GM12878 (cell line): ENCODE measurements around the gene HERC5. TPM values are rescaled to one million over a fixed set of nuclear protein-coding genes. Genes with fewer than 3 reads are reported as not detected.

Source experiments
- ATAC-seq: fragments of 200-7000 bp; cut with Tn5 transposase; 3 replicates; pipeline ENCODE4 v1.9.1; 2020; ENCODE audit warnings: mild to moderate bottlenecking, moderate library complexity
- BruUV-seq: library from RNA; stranded (reverse); fragments of 400-500 nt; replicated peaks from 2 replicates; lab custom pipeline; 2021; lab: Mats Ljungman, UMichigan
- CTCF ChIA-PET: fragments of 300-600 bp; sonication (Branson Sonifier 250); formaldehyde crosslinking; extraction: SDS; loops from one replicate; lab custom pipeline; 2021; ENCODE audit warnings: inconsistent platforms; lab: Yijun Ruan, JAX
- POLR2A ChIA-PET: fragments of 350-600 bp; formaldehyde crosslinking; extraction: SDS; loops from one replicate; lab custom pipeline; 2021; ENCODE audit warnings: inconsistent platforms; lab: Charles Lee
- RAD21 ChIA-PET: fragments of 300-600 bp; sonication (Branson Sonifier 250); formaldehyde crosslinking; loops from one replicate; lab custom pipeline; 2023; ENCODE audit warnings: antibody characterized with exemption; ENCODE audit not compliant: unreplicated experiment; lab: Charles Lee
- SMC1A ChIA-PET: fragments of 300-600 bp; sonication (Branson Sonifier 250); formaldehyde crosslinking; loops from one replicate; lab custom pipeline; 2023; ENCODE audit not compliant: unreplicated experiment, uncharacterized antibody; lab: Charles Lee
- DNase-seq: peaks from one replicate; pipeline ENCODE4 v3.0.0-alpha.2; 2011; ENCODE audit warnings: low read depth, low spot score
- FAIRE-seq: peaks from 3 replicates; lab custom pipeline; 2011; peaks lifted over from hg19 to GRCh38; lab: Jason Lieb, UNC
- H2AFZ ChIP-seq: 2 replicates; pipeline ENCODE4 v1.6.0; 2011; ENCODE audit warnings: low read depth, low read length, control low read depth; ENCODE audit not compliant: control insufficient read depth
- H3K27ac ChIP-seq: 2 replicates; pipeline ENCODE4 v1.5.1; 2011; ENCODE audit warnings: control low read depth; ENCODE audit not compliant: control insufficient read depth, insufficient read depth
- H3K27me3 ChIP-seq, 2 experiments: replicated peaks in 1 of 2; 2 replicates each; pipeline versions ENCODE4 v1.6.0 to v1.6.1; 2011; ENCODE audit warnings: low read length in 1 of 2; ENCODE audit not compliant: control insufficient read depth in 2 of 2, insufficient read depth in 2 of 2
- H3K36me3 ChIP-seq, 2 experiments: 2 replicates each; pipeline ENCODE4 v1.5.1; 2011; ENCODE audit warnings: low read length in 1 of 2; ENCODE audit not compliant: control insufficient read depth in 2 of 2, insufficient read depth in 2 of 2
- H3K4me1 ChIP-seq: 2 replicates; pipeline ENCODE4 v1.6.1; 2011; ENCODE audit warnings: mild to moderate bottlenecking, low read length, moderate library complexity, mixed read lengths; ENCODE audit not compliant: control insufficient read depth, insufficient read depth
- H3K4me2 ChIP-seq: 2 replicates; pipeline ENCODE4 v1.6.0; 2011; ENCODE audit warnings: control low read depth; ENCODE audit not compliant: control insufficient read depth, insufficient read depth
- H3K4me3 ChIP-seq: fragments of 200-600 bp; sonication (generic); 2 replicates; pipeline ENCODE4 v1.5.1; 2016
- H3K79me2 ChIP-seq: 2 replicates; pipeline ENCODE4 v1.6.0; 2011; ENCODE audit warnings: low read length; ENCODE audit not compliant: control insufficient read depth, insufficient read depth
- H3K9ac ChIP-seq: 2 replicates; pipeline ENCODE4 v1.8.0; 2011; ENCODE audit warnings: low read length, control low read depth, mixed read lengths; ENCODE audit not compliant: control insufficient read depth, insufficient read depth
- H3K9me3 ChIP-seq: replicated peaks from 3 replicates; pipeline ENCODE4 v1.5.1; 2011; ENCODE audit warnings: mild to moderate bottlenecking, low read length; ENCODE audit not compliant: control insufficient read depth, insufficient read depth
- H4K20me1 ChIP-seq: 2 replicates; pipeline ENCODE4 v1.6.0; 2011; ENCODE audit not compliant: control insufficient read depth, insufficient read depth
- ESRRA ChIP-seq: IDR thresholded peaks from 2 replicates; pipeline ENCODE4 v1.6.1; 2012; ENCODE audit warnings: mild to moderate bottlenecking, low read length, improper control_type of control experiment
- GABPA ChIP-seq: IDR thresholded peaks from 2 replicates; pipeline ENCODE4 v1.6.1; 2014; ENCODE audit warnings: antibody characterized with exemption, low read depth, mild to moderate bottlenecking, inconsistent platforms
- GATAD2B ChIP-seq: fragments of 450-650 bp; conservative IDR thresholded peaks from 2 replicates; pipeline ENCODE4 v1.6.1; 2017; ENCODE audit warnings: low read depth, mild to moderate bottlenecking, moderate library complexity
- HDAC2 ChIP-seq: fragments of 200-600 bp; sonication (generic); IDR thresholded peaks from 2 replicates; pipeline ENCODE4 v1.6.1; 2017
- LARP7 ChIP-seq: fragments of 450-650 bp; IDR thresholded peaks from 2 replicates; pipeline ENCODE4 v1.6.1; 2017; ENCODE audit warnings: mild to moderate bottlenecking
- NFYA ChIP-seq: IDR thresholded peaks from 2 replicates; pipeline ENCODE4 v1.6.1; 2011; ENCODE audit warnings: low read depth, mild to moderate bottlenecking, low read length, improper control_type of control experiment, borderline replicate concordance
- PAX5 ChIP-seq: IDR thresholded peaks from 2 replicates; pipeline ENCODE4 v1.6.1; 2011; ENCODE audit warnings: low read depth, low read length, borderline replicate concordance
- PBX3 ChIP-seq: IDR thresholded peaks from 2 replicates; pipeline ENCODE4 v1.6.1; 2011; ENCODE audit warnings: mild to moderate bottlenecking, low read depth, low read length, moderate library complexity; ENCODE audit not compliant: insufficient replicate concordance
- RBBP5 ChIP-seq: fragments of 200-600 bp; sonication (generic); conservative IDR thresholded peaks from 2 replicates; pipeline ENCODE4 v1.6.1; 2016
- WGBS: methylation state at CpG from one replicate; pipeline ENCODE4 v1.1.6; 2016; ENCODE audit warnings: low lambda C conversion rate; ENCODE audit not compliant: insufficient replicate concordance, insufficient coverage; ENCODE audit errors: missing lambda C conversion rate; 5-methylcytosine and 5-hydroxymethylcytosine counted together
- in situ Hi-C: fragments of 300-500 bp; cut with MboI; formaldehyde crosslinking; loops from 9 replicates; pipeline ENCODE4 v1.14.3; 2018; ENCODE audit warnings: mixed read lengths
- intact Hi-C: fragments of 100-400 bp; cut with micrococcal nuclease; formaldehyde crosslinking; loops from one replicate; pipeline ENCODE4 v1.14.2; 2022; ENCODE audit not compliant: unreplicated experiment
- polyA plus RNA-seq, 11 experiments: library from polyadenylated mRNA; depleted of rRNA in 4 of 11; unstranded in 6 of 11; stranded (reverse) in 5 of 11; fragments of >200 nt; fragmentation: Nextera tagmentation in 4 of 11; fragmentation: Illumina TruSeq in 1 of 11; extraction: Ambion mirVana in 4 of 11; extraction: Trizol in 1 of 11; gene quantifications; 1 replicate in 1 of 11; 2 replicates in 10 of 11; pipeline versions ENCODE4 v1.2.1 to v1.2.3, GENCODE V29; 2011 to 2016; ENCODE audit warnings: inconsistent platforms in 2 of 11, missing spikeins in 2 of 11, low read depth in 1 of 11
- total RNA-seq, 4 experiments: library from RNA; depleted of rRNA in 3 of 4; stranded (reverse); fragments of >200 nt in 3 of 4; fragmentation: Illumina TruSeq in 1 of 4; extraction: Trizol in 1 of 4; gene quantifications; 2 replicates each; pipeline versions ENCODE4 v1.2.1 to v1.2.3, GENCODE V29; 2013 to 2021
- TF ChIP-seq, protein P1 (sequence below): fragments of 150-350 bp; IDR thresholded peaks from 2 replicates; pipeline ENCODE4 v1.6.1; 2016; ENCODE audit warnings: low read depth, low read length

The HERC5 gene
- total and polyA plus RNA-seq, 10 of the 15 experiments (the other 5 are each of a cell fraction or from before 2014, with no cell fraction given) = 12.5 to 60.7 (median 25.1) TPM

DNA sequence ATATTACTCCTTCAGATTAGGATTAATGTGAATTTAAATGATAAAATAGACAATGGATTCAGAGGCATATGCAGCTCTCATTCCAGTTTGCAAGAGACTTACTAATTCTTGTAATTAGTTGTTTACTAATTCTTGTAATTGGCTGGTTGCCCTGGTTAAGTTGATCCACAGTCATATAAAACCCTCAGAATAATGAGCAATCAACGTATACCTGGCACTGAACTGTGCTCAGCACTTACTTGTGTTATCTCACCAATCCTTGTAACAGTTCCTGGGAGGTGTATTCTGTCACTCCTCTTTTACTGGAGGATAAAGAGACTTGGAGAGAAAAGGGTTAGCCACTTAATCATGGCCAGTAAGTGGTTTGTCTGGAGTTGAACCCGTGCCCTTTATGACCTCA, 10.5 kb downstream of the HERC5 start:
- RAD21 ChIA-PET = interaction anchor here (0.7 kb wide), 1 partner anchor 11 kb away, joined by 3 read pairs; no protein-coding TSS in a partner anchor
- CTCF ChIA-PET = interaction anchor here (0.5 to 1.6 kb wide), 4 partner anchors 48 to 179 kb away, joined by 3 to 4 read pairs (median 4); partner anchors contain the start of gene HERC6
- FAIRE-seq (no peak), DNase-seq (no peak), ATAC-seq (peak; percentile 16; the same call in 2 of the 3 replicates)
- SMC1A ChIA-PET = interaction anchor here (0.9 to 1.3 kb wide), 2 partner anchors 10 kb away, joined by 3 read pairs; no protein-coding TSS in a partner anchor
- H3K27me3 ChIP-seq = no peaks in the 10 kb centered on the region
- peaks cover 0 to 54% of the 10 kb centered on the region in 2 experiments; a peak in 2 of 4 replicates for H3K36me3 ChIP-seq
- in situ Hi-C loops (no loop called here), intact Hi-C loops (no loop called here)
- no peak overlapping the region for H3K9ac ChIP-seq
- no peak overlapping the region for H3K27ac ChIP-seq
- H3K4me2 ChIP-seq = no peak overlapping the region
- H4K20me1 ChIP-seq = no peaks in the 10 kb centered on the region
- H2AFZ ChIP-seq = no peak overlapping the region
- 0 out of 2 replicates have a peak, but pooled peaks cover under 1% of the 10 kb centered on the region for H3K4me1 ChIP-seq
- H3K79me2 ChIP-seq = no peaks in the 10 kb centered on the region
- H3K9me3 ChIP-seq = no peaks in the 10 kb centered on the region
- 49% methylated on average over 2 of the region's 2 CpGs for WGBS
- H3K4me3 ChIP-seq = no peak overlapping the region
- no TSS peak for BruUV-seq
- POLR2A ChIA-PET = interaction anchor here (0.5 to 1.6 kb wide), 3 partner anchors 18 to 97 kb away, joined by 3 read pairs; partner anchors contain the start of gene PYURF
- TF ChIP-seq RBBP5 (no peak), GABPA (no peak), PAX5 (no peak), NFYA (no peak), HDAC2 (no peak), LARP7 (no peak), ESRRA (no peak), PBX3 (no peak), GATAD2B (no peak)
- TF ChIP-seq, protein P1, sequence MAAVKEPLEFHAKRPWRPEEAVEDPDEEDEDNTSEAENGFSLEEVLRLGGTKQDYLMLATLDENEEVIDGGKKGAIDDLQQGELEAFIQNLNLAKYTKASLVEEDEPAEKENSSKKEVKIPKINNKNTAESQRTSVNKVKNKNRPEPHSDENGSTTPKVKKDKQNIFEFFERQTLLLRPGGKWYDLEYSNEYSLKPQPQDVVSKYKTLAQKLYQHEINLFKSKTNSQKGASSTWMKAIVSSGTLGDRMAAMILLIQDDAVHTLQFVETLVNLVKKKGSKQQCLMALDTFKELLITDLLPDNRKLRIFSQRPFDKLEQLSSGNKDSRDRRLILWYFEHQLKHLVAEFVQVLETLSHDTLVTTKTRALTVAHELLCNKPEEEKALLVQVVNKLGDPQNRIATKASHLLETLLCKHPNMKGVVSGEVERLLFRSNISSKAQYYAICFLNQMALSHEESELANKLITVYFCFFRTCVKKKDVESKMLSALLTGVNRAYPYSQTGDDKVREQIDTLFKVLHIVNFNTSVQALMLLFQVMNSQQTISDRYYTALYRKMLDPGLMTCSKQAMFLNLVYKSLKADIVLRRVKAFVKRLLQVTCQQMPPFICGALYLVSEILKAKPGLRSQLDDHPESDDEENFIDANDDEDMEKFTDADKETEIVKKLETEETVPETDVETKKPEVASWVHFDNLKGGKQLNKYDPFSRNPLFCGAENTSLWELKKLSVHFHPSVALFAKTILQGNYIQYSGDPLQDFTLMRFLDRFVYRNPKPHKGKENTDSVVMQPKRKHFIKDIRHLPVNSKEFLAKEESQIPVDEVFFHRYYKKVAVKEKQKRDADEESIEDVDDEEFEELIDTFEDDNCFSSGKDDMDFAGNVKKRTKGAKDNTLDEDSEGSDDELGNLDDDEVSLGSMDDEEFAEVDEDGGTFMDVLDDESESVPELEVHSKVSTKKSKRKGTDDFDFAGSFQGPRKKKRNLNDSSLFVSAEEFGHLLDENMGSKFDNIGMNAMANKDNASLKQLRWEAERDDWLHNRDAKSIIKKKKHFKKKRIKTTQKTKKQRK = no peak
